ENCODE measurements around the gene MXRA5. TPM values are rescaled to one million over a fixed set of nuclear protein-coding genes. Genes with fewer than 3 reads are reported as not detected.

The MXRA5 gene
- total RNA-seq, 1 experiment from 2014 or later: not detected

DNA sequence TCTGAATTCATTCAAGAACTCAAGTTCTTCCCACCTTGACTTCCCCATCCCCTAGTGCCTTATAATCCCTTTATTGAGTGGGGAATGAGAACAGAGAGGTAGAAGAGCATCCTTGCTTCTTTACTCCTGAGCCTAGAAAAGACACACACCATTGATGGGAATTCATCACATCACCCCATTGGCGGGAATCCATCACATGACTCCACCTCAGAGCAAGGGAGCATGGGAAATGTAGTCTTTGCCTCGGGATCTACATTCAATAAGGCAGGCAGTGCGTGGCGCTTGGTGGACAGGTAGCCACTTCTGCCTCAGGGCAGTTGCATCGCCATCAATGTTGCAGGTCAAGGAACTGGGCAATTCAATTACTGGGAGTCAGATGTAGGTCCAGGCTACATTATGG is 50.7 kb downstream of the MXRA5 start:
- peak; percentile 15 for DNase-seq
- CTCF ChIA-PET: no interaction called here
- no peak for ATAC-seq
- intact Hi-C loops (cut with micrococcal nuclease): no loop called here
- Histone ChIP-seq H3K27ac (ENCODE audit: low read length) (no peak overlapping the region), H2AFZ (ENCODE audit: low read length) (no peak overlapping the region), H3F3A (ENCODE audit: low read length, unreplicated experiment) (no peaks in the 10 kb centered on the region), H4K20me1 (ENCODE audit: low read length) (no peaks in the 10 kb centered on the region), H3K79me2 (ENCODE audit: low read length) (no peaks in the 10 kb centered on the region), H3K4me2 (ENCODE audit: low read length) (no peak overlapping the region), H3K27me3 (ENCODE audit: low read length) (no peaks in the 10 kb centered on the region), H3K9ac (ENCODE audit: low read length) (no peak overlapping the region), H3K4me1 (ENCODE audit: insufficient read depth, low read length) (no peaks in the 10 kb centered on the region), H3K36me3 (ENCODE audit: low read depth, low read length) (no peaks in the 10 kb centered on the region), H3K9me2 (replicated peaks; ENCODE audit: low read length) (no peaks in the 10 kb centered on the region), H3K9me3 (ENCODE audit: low read length) (no peaks in the 10 kb centered on the region), H3K4me3 (ENCODE audit: low read length) (no peak overlapping the region)
- BruUV-seq (replicated peaks): no TSS peak
- TF ChIP-seq CTCF (conservative IDR thresholded peaks at IDR 0.05; ENCODE audit: low read depth, low read length): no peak
- no peak for TF ChIP-seq EZH2phosphoT487 (IDR thresholded peaks at IDR 0.05; ENCODE audit: borderline replicate concordance, low read length)
- TF ChIP-seq EZH2 (IDR thresholded peaks at IDR 0.05; ENCODE audit: low read length, unreplicated experiment): no peak
- POLR2A ChIA-PET (ENCODE audit: unreplicated experiment): no interaction called here

DNA sequence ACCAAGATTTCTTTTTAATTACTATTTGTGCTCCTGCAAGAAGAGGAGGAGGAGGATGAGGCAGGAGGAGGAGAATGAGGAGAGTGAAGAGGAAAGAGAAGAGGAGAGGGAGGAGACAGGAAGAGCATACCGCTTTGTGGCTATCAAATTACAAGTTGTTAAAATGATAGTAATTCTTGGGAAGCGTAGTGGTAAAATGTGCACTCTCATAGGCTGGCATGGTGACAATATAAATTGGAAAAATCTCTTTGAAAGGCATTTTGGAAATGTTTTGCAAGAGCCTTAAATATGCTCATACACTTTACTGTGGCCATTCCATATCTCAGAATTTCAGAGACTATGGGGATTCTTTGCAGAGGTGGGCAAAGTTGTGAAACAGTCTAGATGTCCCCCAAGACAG is 53.2 kb downstream of the MXRA5 start:
- Histone ChIP-seq H4K20me1 (ENCODE audit: low read length) (no peaks in the 10 kb centered on the region), H3K79me2 (ENCODE audit: low read length) (no peaks in the 10 kb centered on the region), H3K4me1 (ENCODE audit: insufficient read depth, low read length) (no peaks in the 10 kb centered on the region), H3K27me3 (ENCODE audit: low read length) (no peaks in the 10 kb centered on the region), H3K36me3 (ENCODE audit: low read depth, low read length) (no peaks in the 10 kb centered on the region), H3K4me2 (ENCODE audit: low read length) (no peak overlapping the region), H2AFZ (ENCODE audit: low read length) (no peak overlapping the region), H3F3A (ENCODE audit: low read length, unreplicated experiment) (no peaks in the 10 kb centered on the region), H3K9me3 (ENCODE audit: low read length) (no peaks in the 10 kb centered on the region), H3K9ac (ENCODE audit: low read length) (no peak overlapping the region), H3K9me2 (replicated peaks; ENCODE audit: low read length) (no peaks in the 10 kb centered on the region), H3K27ac (ENCODE audit: low read length) (no peak overlapping the region), H3K4me3 (ENCODE audit: low read length) (no peak overlapping the region)
- ATAC-seq (no peak), DNase-seq (no peak)
- CTCF ChIA-PET: no interaction called here
- intact Hi-C loops (cut with micrococcal nuclease): no loop called here
- TF ChIP-seq CTCF (conservative IDR thresholded peaks at IDR 0.05; ENCODE audit: low read depth, low read length): no peak
- POLR2A ChIA-PET (ENCODE audit: unreplicated experiment): no interaction called here
- BruUV-seq (replicated peaks): no TSS peak

DNA sequence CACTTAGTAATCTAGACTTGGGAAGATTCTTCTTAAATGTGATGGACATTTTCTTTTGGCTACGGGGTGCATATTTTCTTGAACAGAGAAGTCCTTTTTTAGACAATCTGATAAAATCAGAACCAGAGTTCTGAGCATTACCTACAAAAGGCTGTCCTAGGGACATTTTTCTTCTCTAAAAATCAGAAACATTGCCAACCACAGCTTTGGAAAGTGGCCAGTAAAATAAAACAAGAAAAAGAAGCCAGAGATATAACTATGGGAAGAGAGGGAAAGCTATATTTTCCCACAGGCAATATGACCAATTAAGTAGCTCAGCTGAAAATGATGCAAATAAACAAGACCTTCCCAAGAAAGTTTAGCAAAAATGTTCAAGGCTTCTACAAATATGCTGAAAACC is 55.9 kb downstream of the MXRA5 start:
- H3K27ac ChIP-seq (ENCODE audit: low read length): no peak overlapping the region
- no peak overlapping the region for H3K9ac ChIP-seq (ENCODE audit: low read length)
- H3K79me2 ChIP-seq (ENCODE audit: low read length): no peaks in the 10 kb centered on the region
- no TSS peak for BruUV-seq (replicated peaks)
- no peaks in the 10 kb centered on the region for H3F3A ChIP-seq (ENCODE audit: low read length, unreplicated experiment)
- no peaks in the 10 kb centered on the region for H4K20me1 ChIP-seq (ENCODE audit: low read length)
- peaks cover 6% of the 10 kb centered on the region; the same call in 1 of the 2 replicates for H3K4me1 ChIP-seq (ENCODE audit: insufficient read depth, low read length)
- ATAC-seq (no peak), DNase-seq (no peak)
- H2AFZ ChIP-seq (ENCODE audit: low read length): no peak overlapping the region
- no peaks in the 10 kb centered on the region for H3K36me3 ChIP-seq (ENCODE audit: low read depth, low read length)
- no peaks in the 10 kb centered on the region for H3K27me3 ChIP-seq (ENCODE audit: low read length)
- TF ChIP-seq CTCF (conservative IDR thresholded peaks at IDR 0.05; ENCODE audit: low read depth, low read length) (no peak), EZH2 (IDR thresholded peaks at IDR 0.05; ENCODE audit: low read length, unreplicated experiment) (no peak), EZH2phosphoT487 (IDR thresholded peaks at IDR 0.05; ENCODE audit: borderline replicate concordance, low read length) (no peak)
- intact Hi-C loops (cut with micrococcal nuclease): no loop called here
- no peak overlapping the region for H3K4me2 ChIP-seq (ENCODE audit: low read length)
- POLR2A ChIA-PET (ENCODE audit: unreplicated experiment): no interaction called here
- no peaks in the 10 kb centered on the region for H3K9me3 ChIP-seq (ENCODE audit: low read length)
- H3K9me2 ChIP-seq (replicated peaks; ENCODE audit: low read length): no peaks in the 10 kb centered on the region
- no peak overlapping the region for H3K4me3 ChIP-seq (ENCODE audit: low read length)
- CTCF ChIA-PET: no interaction called here
